ENCODE results near the gene RBP2.

Gene RBP2

GRCh38 chr3:139480585-139480984, 4.3 kb upstream of the RBP2 start:
- DNase-seq (ENCODE audit: low read depth): no peak

DNA sequence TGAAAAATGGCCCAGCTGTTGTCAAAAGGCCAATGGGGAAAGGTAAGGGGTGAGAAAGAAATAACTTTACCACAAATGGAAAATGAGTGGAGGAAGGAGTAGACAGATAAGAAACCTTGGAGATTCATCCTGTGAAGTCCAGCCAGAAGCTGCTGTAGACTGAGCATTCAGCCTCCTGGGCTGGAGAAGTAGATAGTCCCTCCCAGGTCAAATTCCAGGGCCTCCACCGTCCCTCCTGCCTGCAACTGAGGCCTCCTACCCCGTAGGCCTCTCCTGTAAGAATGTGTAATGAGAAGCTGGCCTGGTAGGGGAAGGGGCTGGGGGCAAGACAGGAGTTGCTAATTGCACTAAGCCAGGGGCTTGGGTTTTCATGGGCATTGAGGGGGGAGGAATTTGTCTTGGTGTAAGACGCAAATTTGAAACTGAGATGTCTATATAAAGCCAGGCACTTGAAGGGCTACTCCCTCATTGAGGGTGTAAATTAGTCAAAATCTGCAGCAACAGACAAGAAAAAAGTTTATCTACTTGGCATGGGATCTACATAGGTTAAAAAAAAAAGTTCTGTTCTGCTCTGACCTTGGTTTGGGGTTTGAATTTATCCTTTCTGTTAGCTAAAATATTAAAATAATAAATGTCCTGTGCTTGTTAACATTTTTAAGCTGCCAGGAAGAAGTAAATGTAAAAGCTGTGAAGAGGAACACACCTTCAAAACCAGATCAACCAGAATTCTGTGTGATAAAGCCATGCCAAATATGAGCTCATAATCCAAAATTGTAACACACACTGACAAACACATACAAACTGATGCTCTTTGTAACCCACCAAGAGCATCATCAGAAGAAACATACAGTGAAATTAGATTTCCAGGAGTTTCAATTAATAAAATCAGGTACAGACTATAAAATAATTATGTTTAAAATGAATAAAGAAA, 1.7 kb upstream of the RBP2 start:
- no peak for DNase-seq (ENCODE audit: low read depth)

- DNase-seq (ENCODE audit: low read depth): no peak
These were observed 3.1 kb downstream of the RBP2 start for GRCh38 chr3:139473155-139473771.

DNA sequence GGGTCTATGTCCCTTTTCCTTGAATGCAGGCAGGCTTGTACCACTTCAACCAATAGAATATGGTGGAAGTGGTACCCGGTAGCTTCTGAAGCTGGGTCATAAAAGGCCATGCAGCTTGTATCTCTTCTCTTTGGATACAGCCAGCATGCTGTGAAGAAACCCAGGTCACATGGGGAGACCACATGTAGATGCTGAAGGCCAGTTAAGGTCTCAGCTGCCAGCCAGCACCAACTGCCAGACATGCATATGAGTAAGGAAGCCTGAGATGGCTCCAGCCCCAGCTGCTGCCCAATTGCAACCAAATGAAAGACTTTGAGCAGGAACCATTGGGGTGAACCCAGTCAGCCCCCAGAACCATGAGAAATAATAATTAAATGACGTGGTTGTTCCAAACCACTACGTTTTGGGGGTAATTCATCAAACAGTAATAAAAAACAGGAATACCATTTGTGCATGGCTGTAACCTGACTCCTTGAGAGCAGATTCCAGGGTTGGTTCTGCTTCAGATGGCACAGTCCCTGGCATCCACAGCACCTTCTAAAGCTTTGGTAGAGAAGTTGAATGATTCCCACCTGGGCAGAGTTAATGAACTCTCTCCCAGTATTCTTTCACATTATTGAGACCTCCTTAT, 3.8 kb downstream of the RBP2 start:
- no peak for DNase-seq (ENCODE audit: low read depth)

DNA sequence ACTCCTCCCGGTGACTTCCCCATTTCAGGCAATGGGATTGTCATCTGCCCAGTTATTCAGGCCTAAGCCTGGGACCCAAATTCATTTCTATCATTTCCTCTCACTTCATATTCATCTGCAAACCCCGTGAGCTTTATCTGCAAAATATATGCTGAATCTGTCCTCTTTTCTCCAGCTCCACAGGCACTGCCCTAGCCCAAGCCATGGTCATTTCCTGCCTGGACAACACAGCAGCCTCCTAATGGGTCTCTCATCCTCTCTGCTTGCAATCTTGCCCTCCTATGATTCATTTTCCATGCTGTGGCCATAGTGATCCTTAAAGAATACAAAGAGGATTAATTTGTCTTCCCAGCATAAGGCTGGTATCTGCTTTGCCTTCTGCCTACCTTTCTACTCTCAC, 6.1 kb downstream of the RBP2 start:
- DNase-seq (ENCODE audit: low read depth): no peak

- no peak for DNase-seq (ENCODE audit: low read depth)
These were observed 7.9 kb downstream of the RBP2 start for GRCh38 chr3:139468399-139468798.

DNA sequence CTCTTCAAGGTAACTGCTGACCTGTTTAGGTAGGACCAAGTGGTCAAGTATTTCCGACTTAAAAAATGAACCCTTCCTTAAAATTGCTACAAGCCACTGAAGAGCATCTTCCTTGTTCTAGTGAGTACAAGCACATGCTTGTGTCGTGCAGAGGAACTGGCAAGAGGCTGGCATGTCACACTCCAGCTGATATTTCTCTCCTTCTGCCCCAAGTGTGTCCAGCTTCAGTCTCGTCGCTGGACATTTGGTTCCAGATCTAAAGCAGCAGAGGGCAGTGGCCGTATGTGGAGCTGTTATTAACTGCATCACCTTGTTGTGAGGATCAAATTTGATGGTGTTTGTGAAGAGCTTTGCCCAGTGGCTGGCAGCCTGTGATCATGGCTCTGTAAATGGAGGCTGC, 10.0 kb downstream of the RBP2 start:
- no peak for DNase-seq (ENCODE audit: low read depth)

DNA sequence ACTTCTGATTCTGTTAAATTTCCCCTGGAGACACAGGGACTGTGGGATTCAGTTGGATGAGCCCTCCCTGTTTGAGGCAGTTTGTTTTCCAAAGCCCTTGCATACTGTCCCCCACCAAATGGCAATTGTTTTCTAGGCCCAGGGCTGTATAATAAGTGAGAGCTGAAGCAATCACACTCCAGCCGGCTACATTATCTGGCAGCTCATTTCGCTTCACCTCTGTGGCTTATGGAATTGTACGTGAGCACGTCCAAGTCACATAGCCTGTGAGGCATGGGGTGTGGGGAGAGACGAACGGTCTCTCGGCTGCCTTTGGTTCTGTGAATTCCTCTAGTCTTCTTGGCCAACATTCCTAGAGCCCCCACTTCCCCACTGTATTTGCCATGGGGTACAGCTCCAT, 10.7 kb downstream of the RBP2 start:
- no peak for DNase-seq (ENCODE audit: low read depth)

DNA sequence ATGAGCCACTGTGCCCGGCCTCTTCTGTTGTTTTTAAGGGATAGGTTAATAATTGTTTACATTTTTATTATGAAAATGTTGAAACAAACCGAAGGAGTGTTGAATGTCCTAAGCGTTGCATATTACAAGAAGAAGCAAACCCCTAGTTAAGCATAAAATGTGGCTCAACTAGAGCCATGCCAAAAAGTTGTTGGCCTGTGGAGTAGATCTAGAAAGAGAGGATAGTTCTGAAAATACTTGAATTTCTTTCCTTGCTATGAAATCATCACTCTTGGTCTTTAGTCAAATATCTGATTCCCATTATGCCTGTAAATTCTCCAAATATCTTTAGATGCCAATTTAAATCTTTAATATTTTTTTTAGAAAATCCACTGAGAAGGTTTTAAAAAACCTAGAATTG, 12.8 kb downstream of the RBP2 start:
- no peak for DNase-seq (ENCODE audit: low read depth)

GRCh38 chr3:139460529-139460928, 15.8 kb downstream of the RBP2 start:
- no peak for DNase-seq (ENCODE audit: low read depth)

DNA sequence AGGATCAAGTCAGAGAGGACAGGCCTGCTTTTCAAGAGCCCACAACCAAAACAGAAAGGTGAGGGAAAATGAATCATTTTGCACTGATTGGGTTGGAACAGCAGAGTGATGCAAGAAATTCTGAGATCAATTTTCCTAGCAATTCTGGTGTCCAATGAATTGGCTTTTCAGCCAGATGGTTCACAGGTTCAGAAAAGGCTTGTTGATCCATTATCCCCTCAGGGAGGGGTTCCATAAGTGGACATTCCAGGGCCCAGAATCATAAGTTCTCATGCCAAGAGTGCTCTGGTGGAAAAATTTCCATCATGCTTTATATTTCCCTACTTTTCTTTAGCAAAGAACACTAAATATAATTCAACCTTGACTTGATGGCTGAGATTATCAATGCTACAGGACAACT, 16.2 kb downstream of the RBP2 start:
- DNase-seq (ENCODE audit: low read depth): no peak

GRCh38 chr3:139458348-139458747, 18.0 kb downstream of the RBP2 start:
- no peak for DNase-seq (ENCODE audit: low read depth)

GRCh38 chr3:139457066-139457465, 19.2 kb downstream of the RBP2 start:
- DNase-seq (ENCODE audit: low read depth): no peak

GRCh38 chr3:139456386-139456785, 19.9 kb downstream of the RBP2 start:
- DNase-seq (ENCODE audit: low read depth): no peak

- DNase-seq (ENCODE audit: low read depth): no peak
These were observed 20.5 kb downstream of the RBP2 start for GRCh38 chr3:139455855-139456254.

GRCh38 chr3:139455206-139455605, 21.1 kb downstream of the RBP2 start:
- no peak for DNase-seq (ENCODE audit: low read depth)

DNA sequence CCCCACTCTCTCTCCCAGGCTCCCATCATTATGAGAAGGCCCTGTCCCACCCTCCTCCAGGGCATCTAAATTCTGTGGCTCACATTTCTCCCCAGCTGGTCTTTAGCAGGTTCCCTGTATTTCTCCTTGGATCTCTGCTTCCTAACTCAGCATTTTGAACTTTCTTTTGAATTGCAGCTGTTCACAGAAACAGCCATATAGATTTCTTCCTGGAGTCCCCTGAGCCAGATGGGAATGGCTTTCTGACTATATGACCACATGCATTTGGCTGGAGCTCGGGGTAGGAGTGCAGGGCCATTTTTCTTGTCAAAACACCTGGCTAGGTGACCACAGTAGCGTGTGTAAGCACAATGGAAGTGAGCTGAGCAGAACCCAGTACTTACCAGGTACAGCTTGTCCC, 22.0 kb downstream of the RBP2 start:
- DNase-seq (ENCODE audit: low read depth): no peak

DNA sequence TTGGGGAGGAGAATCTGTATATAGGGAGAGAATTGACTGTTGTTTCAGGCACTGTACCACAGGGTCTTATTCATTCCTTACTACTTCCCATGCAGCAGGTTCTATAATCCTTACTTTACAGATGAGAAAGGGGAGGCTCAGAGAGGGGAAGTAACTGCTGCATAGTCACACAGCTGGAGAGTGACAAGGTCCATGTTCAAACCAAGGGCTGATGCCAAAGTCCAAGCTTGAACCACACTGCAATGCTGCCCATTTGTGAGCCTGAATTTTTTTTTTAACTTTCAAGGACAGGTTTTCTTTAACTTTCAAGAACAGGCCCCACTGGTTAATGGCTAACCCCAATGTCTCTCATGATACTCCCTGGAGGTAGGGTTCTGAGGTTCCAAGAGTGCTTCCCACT, 26.2 kb downstream of the RBP2 start:
- DNase-seq (ENCODE audit: low read depth): no peak

DNA sequence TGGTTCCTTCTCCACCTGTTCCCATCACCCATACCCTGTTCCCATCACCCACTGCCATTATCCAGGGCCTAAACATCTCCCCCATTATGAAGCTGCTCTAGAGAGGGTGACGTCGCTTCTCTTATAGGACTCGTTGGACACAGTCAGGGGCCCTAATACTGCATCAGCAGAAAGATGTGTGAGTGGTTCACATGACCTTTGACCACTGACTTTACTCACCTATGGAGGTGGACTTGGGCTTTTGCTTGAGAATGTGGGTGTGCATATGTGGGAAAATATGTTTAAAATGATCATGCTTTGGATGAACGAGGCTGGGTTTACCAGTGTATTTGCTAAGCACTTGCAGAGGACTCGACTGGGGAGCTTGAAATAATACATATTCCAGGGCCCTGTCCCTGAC, 26.8 kb downstream of the RBP2 start:
- DNase-seq (ENCODE audit: low read depth): no peak

- no peak for DNase-seq (ENCODE audit: low read depth)
These were observed 28.2 kb downstream of the RBP2 start for GRCh38 chr3:139448104-139448503.

GRCh38 chr3:139447486-139447885, 28.8 kb downstream of the RBP2 start:
- DNase-seq (ENCODE audit: low read depth): no peak

DNA sequence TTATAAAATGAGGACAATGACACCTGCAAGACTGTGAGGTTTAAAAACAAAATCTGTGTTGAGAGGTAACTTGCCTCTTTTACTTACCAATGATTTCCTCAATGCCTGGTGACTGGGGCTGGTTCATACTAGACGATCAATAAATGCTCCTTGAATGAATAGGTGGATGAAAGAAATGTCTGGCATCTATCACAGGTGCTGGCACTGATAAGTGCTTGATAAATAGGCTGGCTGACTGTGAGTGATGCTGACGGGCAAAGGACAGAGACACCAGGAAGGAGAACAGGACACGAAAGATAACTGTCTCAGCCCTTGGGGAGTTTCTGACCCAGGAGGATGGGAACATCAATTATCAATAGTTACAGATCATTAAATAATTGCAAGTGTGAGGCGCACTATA, 31.9 kb downstream of the RBP2 start:
- DNase-seq (ENCODE audit: low read depth): no peak

DNA sequence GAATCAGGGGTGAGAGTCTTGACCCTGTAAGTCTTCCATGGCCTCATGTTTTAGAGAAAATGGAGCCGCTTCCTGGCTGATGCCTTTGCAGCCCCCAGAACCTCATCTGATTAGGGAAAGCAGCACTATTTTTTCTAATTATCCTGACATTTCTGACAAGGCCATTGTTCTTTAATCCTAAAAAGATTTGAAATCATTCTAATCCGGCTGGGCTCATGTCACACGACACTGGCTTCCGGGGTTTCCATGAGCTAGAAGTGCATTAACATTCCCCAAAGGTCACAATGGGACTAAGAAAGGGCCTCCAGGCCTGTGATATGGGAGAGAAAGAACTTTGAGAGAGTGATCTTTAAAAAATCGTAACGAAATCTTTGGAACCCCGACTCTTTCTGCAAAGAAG, 33.1 kb downstream of the RBP2 start:
- no peak for DNase-seq (ENCODE audit: low read depth)
